Measurements from ENCODE around the gene MCU. TPM values are rescaled to one million over a fixed set of nuclear protein-coding genes. Genes with fewer than 3 reads are reported as not detected.
"Not testable (repeated sequence)": the region's sequence is repeated elsewhere in the genome, so short reads cannot be mapped to it uniquely, and the experiment has no call there.

MCU gene
- total RNA-seq, 1 donor from 2014 or later, result 20.3 TPM

- no peak for DNase-seq
- no peak overlapping the region for H3K27ac ChIP-seq (replicated peaks)
- intact Hi-C loops (cut with micrococcal nuclease), result no loop called here
These were observed 18.7 kb upstream of the MCU start for GRCh38 chr10:72673280-72673679.

GRCh38 chr10:72674174-72674573 is 17.8 kb upstream of the MCU start:
- H3K27me3 ChIP-seq (ENCODE audit: low read depth); H3K27ac ChIP-seq (replicated peaks); H3K4me3 ChIP-seq; H3K36me3 ChIP-seq; intact Hi-C loops (cut with micrococcal nuclease); DNase-seq; H3K4me1 ChIP-seq; H3K9me3 ChIP-seq (replicated peaks): not testable (repeated sequence)

More at GRCh38 chr10:72673280-72673679, 18.7 kb upstream of the MCU start:
- no peaks in the 10 kb centered on the region for H3K36me3 ChIP-seq
- H3K4me1 ChIP-seq, result no peaks in the 10 kb centered on the region
- no peaks in the 10 kb centered on the region for H3K27me3 ChIP-seq (ENCODE audit: low read depth)
- no peaks in the 10 kb centered on the region for H3K9me3 ChIP-seq (replicated peaks)
- H3K4me3 ChIP-seq, result no peak overlapping the region
- TF ChIP-seq CTCF (IDR thresholded peaks at IDR 0.05; ENCODE audit: borderline replicate concordance), result no peak

- TF ChIP-seq CTCF (IDR thresholded peaks at IDR 0.05; ENCODE audit: borderline replicate concordance), result no peak
- no peaks in the 10 kb centered on the region for H3K36me3 ChIP-seq
- no peak for DNase-seq
- H3K27ac ChIP-seq (replicated peaks), result no peak overlapping the region
- intact Hi-C loops (cut with micrococcal nuclease), result no loop called here
- no peaks in the 10 kb centered on the region for H3K9me3 ChIP-seq (replicated peaks)
- H3K27me3 ChIP-seq (ENCODE audit: low read depth), result no peaks in the 10 kb centered on the region
- no peaks in the 10 kb centered on the region for H3K4me1 ChIP-seq
- H3K4me3 ChIP-seq, result no peak overlapping the region
These were observed 12.1 kb upstream of the MCU start for GRCh38 chr10:72679838-72680241.

- Histone ChIP-seq H3K27ac (replicated peaks) (no peak overlapping the region), H3K27me3 (ENCODE audit: low read depth) (no peaks in the 10 kb centered on the region), H3K36me3 (no peaks in the 10 kb centered on the region), H3K4me3 (no peak overlapping the region), H3K4me1 (no peaks in the 10 kb centered on the region), H3K9me3 (replicated peaks) (no peaks in the 10 kb centered on the region)
- no peak for TF ChIP-seq CTCF (IDR thresholded peaks at IDR 0.05; ENCODE audit: borderline replicate concordance)
- no peak for DNase-seq
- intact Hi-C loops (cut with micrococcal nuclease), result no loop called here
These were observed 9.3 kb upstream of the MCU start for GRCh38 chr10:72682638-72683037.

GRCh38 chr10:72685264-72685921 is 6.5 kb upstream of the MCU start:
- H3K4me3 ChIP-seq, result no peak overlapping the region
- H3K27ac ChIP-seq (replicated peaks), result no peak overlapping the region
- no peak for TF ChIP-seq CTCF (IDR thresholded peaks at IDR 0.05; ENCODE audit: borderline replicate concordance)
- no peaks in the 10 kb centered on the region for H3K4me1 ChIP-seq
- no peak for DNase-seq
- no peaks in the 10 kb centered on the region for H3K27me3 ChIP-seq (ENCODE audit: low read depth)
- no peaks in the 10 kb centered on the region for H3K9me3 ChIP-seq (replicated peaks)
- H3K36me3 ChIP-seq, result no peaks in the 10 kb centered on the region
- intact Hi-C loops (cut with micrococcal nuclease), result no loop called here

GRCh38 chr10:72686430-72686829 is 5.5 kb upstream of the MCU start:
- H3K4me3 ChIP-seq; H3K9me3 ChIP-seq (replicated peaks); intact Hi-C loops (cut with micrococcal nuclease); H3K27ac ChIP-seq (replicated peaks); H3K36me3 ChIP-seq; DNase-seq; H3K4me1 ChIP-seq; H3K27me3 ChIP-seq (ENCODE audit: low read depth): not testable (repeated sequence)

All from left ventricle myocardium inferior (tissue), 1 donor.